Duodenal mucosa (tissue), 2 donors: ENCODE data around the gene FBXW8.

ENCODE experiments used
- H3K27ac ChIP-seq: one replicate; pipeline ENCODE4 v1.7.0; 2013; ENCODE audit warnings: low read depth, low read length
- H3K27me3 ChIP-seq, 2 donors: one replicate each; pipeline ENCODE4 v1.7.0; 2013; ENCODE audit warnings: low read length in 2 of 2, control low read depth in 1 of 2; ENCODE audit not compliant: insufficient read depth in 2 of 2, control insufficient read depth in 1 of 2
- H3K36me3 ChIP-seq, 2 donors: one replicate each; pipeline ENCODE4 v1.7.0; 2013; ENCODE audit warnings: low read length in 2 of 2, control low read depth in 1 of 2; ENCODE audit not compliant: insufficient read depth in 2 of 2, control insufficient read depth in 1 of 2
- H3K4me1 ChIP-seq, 2 donors: one replicate each; pipeline ENCODE4 v1.7.0; 2013; ENCODE audit warnings: low read length in 2 of 2, control low read depth in 1 of 2; ENCODE audit not compliant: insufficient read depth in 2 of 2, control insufficient read depth in 1 of 2
- H3K4me3 ChIP-seq, 2 donors: one replicate each; pipeline ENCODE4 v1.7.0; 2013; ENCODE audit warnings: low read length in 2 of 2, low read depth in 1 of 2
- H3K9ac ChIP-seq, 2 donors: one replicate each; pipeline ENCODE4 v1.7.0; 2013; ENCODE audit warnings: low read length in 2 of 2, low read depth in 1 of 2
- H3K9me3 ChIP-seq, 2 donors: one replicate each; pipeline ENCODE4 v1.7.0; 2013; ENCODE audit warnings: low read length in 2 of 2, control low read depth in 1 of 2; ENCODE audit not compliant: control insufficient read depth in 1 of 2

The FBXW8 gene

GRCh38 chr12:117037289-117038022 is 126.7 kb downstream of the FBXW8 start:
- no peak overlapping the region for H3K27ac ChIP-seq
- H3K9ac ChIP-seq: no peak overlapping the region
- H3K4me1 ChIP-seq: no peaks in the 10 kb centered on the region
- no peak overlapping the region for H3K4me3 ChIP-seq
- no peaks in the 10 kb centered on the region for H3K36me3 ChIP-seq
- H3K27me3 ChIP-seq: peaks cover 12 to 32% of the 10 kb centered on the region in 2 donors
- no peaks in the 10 kb centered on the region for H3K9me3 ChIP-seq

GRCh38 chr12:117038023-117038680 is 127.4 kb downstream of the FBXW8 start:
- Histone ChIP-seq H3K4me3 (no peak overlapping the region), H3K4me1 (no peaks in the 10 kb centered on the region), H3K9ac (no peak overlapping the region), H3K27me3 (peaks cover 12 to 25% of the 10 kb centered on the region in 2 donors), H3K27ac (no peak overlapping the region), H3K9me3 (no peaks in the 10 kb centered on the region), H3K36me3 (no peaks in the 10 kb centered on the region)

- H3K9me3 ChIP-seq: no peaks in the 10 kb centered on the region
- no peak overlapping the region for H3K27ac ChIP-seq
- H3K4me1 ChIP-seq: no peaks in the 10 kb centered on the region
- peaks cover 7 to 18% of the 10 kb centered on the region in 2 donors for H3K27me3 ChIP-seq
- H3K36me3 ChIP-seq: no peaks in the 10 kb centered on the region
- H3K4me3 ChIP-seq: no peak overlapping the region
- no peak overlapping the region for H3K9ac ChIP-seq
Observed at GRCh38 chr12:117038919-117039318, 128.2 kb downstream of the FBXW8 start.

GRCh38 chr12:117039891-117040309 is 129.2 kb downstream of the FBXW8 start:
- Histone ChIP-seq H3K9ac (no peak overlapping the region), H3K9me3 (no peaks in the 10 kb centered on the region), H3K27me3 (peaks cover 0 to 8% of the 10 kb centered on the region in 2 donors), H3K4me3 (no peak overlapping the region), H3K4me1 (no peaks in the 10 kb centered on the region), H3K27ac (no peak overlapping the region), H3K36me3 (no peaks in the 10 kb centered on the region)

DNA sequence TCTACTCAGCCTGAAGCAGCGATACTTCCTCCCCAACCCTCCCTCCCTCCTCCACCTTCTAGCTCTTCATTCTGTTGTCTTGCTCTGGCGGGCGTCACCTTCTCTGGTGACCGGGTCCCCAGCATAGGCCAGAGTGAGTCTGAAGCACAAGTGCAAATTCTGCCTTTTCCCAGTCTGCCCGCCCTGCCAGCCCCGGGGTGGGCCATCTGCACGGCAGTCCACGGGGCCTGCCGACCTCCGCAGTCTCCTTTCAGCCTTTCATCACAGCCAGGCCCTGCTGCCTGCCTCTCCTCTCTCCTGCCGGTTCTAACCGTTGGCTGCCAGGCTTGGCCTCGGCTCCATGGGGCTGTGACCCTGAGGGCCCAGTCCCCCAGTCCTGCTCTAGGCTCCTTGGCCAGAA is 129.7 kb downstream of the FBXW8 start:
- Histone ChIP-seq H3K4me3 (no peak overlapping the region), H3K4me1 (no peaks in the 10 kb centered on the region), H3K9ac (no peak overlapping the region), H3K27ac (no peak overlapping the region), H3K36me3 (no peaks in the 10 kb centered on the region), H3K27me3 (peaks cover 0 to 4% of the 10 kb centered on the region in 2 donors), H3K9me3 (no peaks in the 10 kb centered on the region)

DNA sequence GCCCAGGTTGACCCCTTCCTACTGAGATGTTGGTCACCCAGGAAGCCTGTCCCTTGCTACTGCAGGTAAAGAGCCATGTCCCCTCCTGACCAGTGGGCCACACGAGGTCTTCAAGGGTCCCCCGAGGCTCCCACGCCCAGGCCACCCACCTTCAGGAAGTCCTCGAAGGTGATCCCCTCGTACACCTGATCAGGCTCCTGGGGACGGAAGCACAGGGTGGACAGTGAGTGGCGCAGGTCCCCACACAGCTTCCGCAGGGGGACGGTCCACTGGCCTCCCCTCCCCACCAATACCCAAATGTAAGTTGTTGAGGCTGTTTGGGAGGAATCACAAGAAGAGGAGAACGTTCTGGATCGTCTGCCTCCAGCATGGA is 131.0 kb downstream of the FBXW8 start:
- H3K4me1 ChIP-seq: no peaks in the 10 kb centered on the region
- H3K27me3 ChIP-seq: no peaks in the 10 kb centered on the region
- no peak overlapping the region for H3K4me3 ChIP-seq
- no peaks in the 10 kb centered on the region for H3K9me3 ChIP-seq
- no peak overlapping the region for H3K9ac ChIP-seq
- H3K27ac ChIP-seq: no peak overlapping the region
- H3K36me3 ChIP-seq: no peaks in the 10 kb centered on the region

DNA sequence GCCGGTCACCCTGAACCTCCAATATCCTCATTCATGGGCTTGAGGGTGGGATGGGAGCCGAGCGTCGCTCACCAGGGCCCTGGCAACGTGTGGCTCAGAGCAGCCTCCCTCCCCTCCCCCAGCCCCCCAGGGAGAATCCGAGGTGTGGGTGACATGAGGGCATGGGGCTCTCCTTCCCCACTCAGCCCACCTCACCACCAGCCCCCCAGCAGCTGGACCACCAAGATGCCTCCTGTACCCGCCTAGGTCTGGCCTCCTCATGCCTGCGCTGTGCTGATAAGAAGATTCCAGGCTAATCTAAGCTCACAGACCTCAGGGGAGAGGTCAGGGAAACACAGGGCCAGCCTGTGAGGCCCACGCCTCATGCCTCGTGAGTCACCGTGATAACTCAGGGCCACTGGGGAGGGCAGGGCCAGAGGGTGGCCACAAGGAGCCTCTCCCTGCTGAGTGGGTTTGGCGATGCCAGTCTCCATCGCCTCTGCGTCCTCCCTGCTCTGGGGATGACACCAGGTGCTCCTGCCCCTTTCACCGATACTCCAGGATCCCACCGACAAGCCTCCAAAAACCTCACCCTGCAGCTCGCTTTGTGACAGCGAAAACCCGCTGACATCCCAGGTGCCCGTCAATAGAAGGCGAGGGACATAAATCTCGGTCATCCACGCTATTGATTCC is 131.6 kb downstream of the FBXW8 start:
- H3K4me3 ChIP-seq: no peak overlapping the region
- H3K4me1 ChIP-seq: no peaks in the 10 kb centered on the region

GRCh38 chr12:117042862-117043261 is 132.1 kb downstream of the FBXW8 start:
- Histone ChIP-seq H3K9ac (no peak overlapping the region), H3K4me1 (no peaks in the 10 kb centered on the region), H3K27ac (no peak overlapping the region), H3K4me3 (no peak overlapping the region), H3K27me3 (no peaks in the 10 kb centered on the region), H3K36me3 (no peaks in the 10 kb centered on the region), H3K9me3 (no peaks in the 10 kb centered on the region)

More for the DNA sequence above, 131.6 kb downstream of the FBXW8 start:
- Histone ChIP-seq H3K27me3 (no peaks in the 10 kb centered on the region), H3K36me3 (no peaks in the 10 kb centered on the region), H3K9me3 (no peaks in the 10 kb centered on the region), H3K27ac (no peak overlapping the region), H3K9ac (no peak overlapping the region)

DNA sequence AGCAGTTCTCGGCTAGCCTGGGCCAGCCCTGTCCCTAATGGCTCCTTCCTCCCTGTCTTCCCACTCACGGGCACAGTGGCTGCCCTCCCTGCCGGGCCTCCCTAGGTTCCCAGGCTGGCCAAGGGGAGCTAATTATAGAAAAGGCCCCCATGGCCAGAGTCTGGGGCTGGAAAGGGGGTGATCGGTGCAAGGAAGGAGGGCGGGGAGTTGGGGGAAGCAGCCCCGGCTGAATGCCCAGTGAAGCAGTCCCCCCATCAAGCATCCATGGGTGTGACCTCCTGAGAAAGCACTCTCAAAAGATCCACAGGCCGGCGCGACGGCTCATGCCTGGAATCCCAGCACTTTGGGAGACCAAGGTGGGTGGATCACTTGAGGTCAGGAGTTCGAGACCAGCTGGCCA is 133.6 kb downstream of the FBXW8 start:
- H3K36me3 ChIP-seq: no peaks in the 10 kb centered on the region
- H3K4me3 ChIP-seq: no peak overlapping the region
- no peaks in the 10 kb centered on the region for H3K27me3 ChIP-seq
- no peaks in the 10 kb centered on the region for H3K9me3 ChIP-seq
- no peak overlapping the region for H3K9ac ChIP-seq
- peaks cover 0 to 6% of the 10 kb centered on the region in 2 donors for H3K4me1 ChIP-seq
- no peak overlapping the region for H3K27ac ChIP-seq

DNA sequence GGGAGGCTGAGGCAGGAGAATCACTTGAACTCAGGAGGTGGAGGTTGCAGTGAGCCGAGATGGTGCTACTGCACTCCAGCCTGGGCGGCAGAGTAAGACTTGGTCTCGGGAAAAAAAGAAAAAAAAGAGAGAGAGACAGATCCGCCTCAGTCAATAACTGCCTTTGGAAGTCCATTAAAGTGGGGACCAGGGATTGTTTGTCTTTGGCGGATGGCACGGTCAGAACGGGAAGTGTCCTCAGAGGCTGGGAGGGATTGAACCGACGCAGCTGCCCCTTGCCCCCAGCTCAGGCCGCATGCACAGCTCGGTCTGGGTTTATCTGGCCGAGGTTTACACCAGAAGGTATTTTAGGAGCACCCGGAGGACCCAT is 134.0 kb downstream of the FBXW8 start:
- Histone ChIP-seq H3K36me3 (no peaks in the 10 kb centered on the region), H3K27ac (no peak overlapping the region), H3K4me3 (no peak overlapping the region), H3K27me3 (no peaks in the 10 kb centered on the region), H3K4me1 (peaks cover 0 to 6% of the 10 kb centered on the region in 2 donors), H3K9ac (no peak overlapping the region), H3K9me3 (no peaks in the 10 kb centered on the region)
